ENCODE measurements around the gene WNK2.

Gene WNK2

GRCh38 chr9:93167838-93168237 is 16.1 kb upstream of the WNK2 start:
- H3K36me3 Mint-ChIP-seq (ENCODE audit: low read depth) = no peaks in the 10 kb centered on the region
- peaks cover 16% of the 10 kb centered on the region for H3K4me1 Mint-ChIP-seq
- H3K27ac Mint-ChIP-seq = no peak overlapping the region
- H3K9me3 Mint-ChIP-seq = no peaks in the 10 kb centered on the region
- TF ChIP-seq CTCF (IDR thresholded peaks at IDR 0.05) = no peak
- DNase-seq = no peak
- no peak overlapping the region for H3K4me3 Mint-ChIP-seq
- H3K27me3 Mint-ChIP-seq (ENCODE audit: low read depth, poor library complexity) = no peaks in the 10 kb centered on the region

GRCh38 chr9:93168581-93168980 is 15.4 kb upstream of the WNK2 start:
- no peak overlapping the region for H3K27ac Mint-ChIP-seq
- no peak overlapping the region for H3K4me3 Mint-ChIP-seq
- peaks cover 24% of the 10 kb centered on the region for H3K4me1 Mint-ChIP-seq
- H3K36me3 Mint-ChIP-seq (ENCODE audit: low read depth) = no peaks in the 10 kb centered on the region
- DNase-seq = no peak
- no peaks in the 10 kb centered on the region for H3K9me3 Mint-ChIP-seq
- no peaks in the 10 kb centered on the region for H3K27me3 Mint-ChIP-seq (ENCODE audit: low read depth, poor library complexity)
- no peak for TF ChIP-seq CTCF (IDR thresholded peaks at IDR 0.05)

GRCh38 chr9:93169444-93169843 is 14.5 kb upstream of the WNK2 start:
- H3K27me3 Mint-ChIP-seq (ENCODE audit: low read depth, poor library complexity) = no peaks in the 10 kb centered on the region
- no peak for TF ChIP-seq CTCF (IDR thresholded peaks at IDR 0.05)
- no peak overlapping the region for H3K4me3 Mint-ChIP-seq
- H3K27ac Mint-ChIP-seq = no peak overlapping the region
- no peaks in the 10 kb centered on the region for H3K9me3 Mint-ChIP-seq
- H3K4me1 Mint-ChIP-seq = peaks cover 29% of the 10 kb centered on the region
- no peak for DNase-seq
- H3K36me3 Mint-ChIP-seq (ENCODE audit: low read depth) = no peaks in the 10 kb centered on the region

GRCh38 chr9:93170571-93170970 is 13.4 kb upstream of the WNK2 start:
- peaks cover 29% of the 10 kb centered on the region for H3K4me1 Mint-ChIP-seq
- DNase-seq = no peak
- TF ChIP-seq CTCF (IDR thresholded peaks at IDR 0.05) = no peak
- H3K4me3 Mint-ChIP-seq = no peak overlapping the region
- no peaks in the 10 kb centered on the region for H3K36me3 Mint-ChIP-seq (ENCODE audit: low read depth)
- no peaks in the 10 kb centered on the region for H3K9me3 Mint-ChIP-seq
- H3K27ac Mint-ChIP-seq = no peak overlapping the region
- H3K27me3 Mint-ChIP-seq (ENCODE audit: low read depth, poor library complexity) = no peaks in the 10 kb centered on the region

- H3K27me3 Mint-ChIP-seq (ENCODE audit: low read depth, poor library complexity) = no peaks in the 10 kb centered on the region
- DNase-seq = no peak
- no peaks in the 10 kb centered on the region for H3K9me3 Mint-ChIP-seq
- no peak for TF ChIP-seq CTCF (IDR thresholded peaks at IDR 0.05)
- H3K4me1 Mint-ChIP-seq = peaks cover 29% of the 10 kb centered on the region
- no peak overlapping the region for H3K27ac Mint-ChIP-seq
- no peaks in the 10 kb centered on the region for H3K36me3 Mint-ChIP-seq (ENCODE audit: low read depth)
- H3K4me3 Mint-ChIP-seq = no peak overlapping the region
These were observed 12.5 kb upstream of the WNK2 start for GRCh38 chr9:93171261-93171990.

- no peak for TF ChIP-seq CTCF (IDR thresholded peaks at IDR 0.05)
- Mint-ChIP-seq H3K27me3 (ENCODE audit: low read depth, poor library complexity) (peaks cover 2% of the 10 kb centered on the region), H3K36me3 (ENCODE audit: low read depth) (no peaks in the 10 kb centered on the region), H3K9me3 (no peaks in the 10 kb centered on the region), H3K4me1 (peaks cover 29% of the 10 kb centered on the region), H3K4me3 (no peak overlapping the region), H3K27ac (no peak overlapping the region)
- no peak for DNase-seq
These were observed 11.1 kb upstream of the WNK2 start for GRCh38 chr9:93172666-93173364.
